PC-3 (cell line): ENCODE results near the gene PRRG3. TPM values are rescaled to one million over a fixed set of nuclear protein-coding genes. Genes with fewer than 3 reads are reported as not detected.

Experiments
- ATAC-seq: fragments of 200-7000 bp; cut with Tn5 transposase; 2 replicates; pipeline ENCODE4 v1.9.1; 2020; ENCODE audit warnings: mild to moderate bottlenecking, moderate library complexity
- BruUV-seq: library from RNA; stranded (reverse); fragments of 400-500 nt; replicated peaks from 2 replicates; lab custom pipeline; 2021; lab: Mats Ljungman, UMichigan
- CTCF ChIA-PET: fragments of 300-600 bp; sonication (Branson Sonifier 250); formaldehyde crosslinking; loops from one replicate; lab custom pipeline; 2022; ENCODE audit warnings: antibody characterized with exemption; lab: Charles Lee
- POLR2A ChIA-PET: fragments of 300-600 bp; sonication (Branson Sonifier 250); formaldehyde crosslinking; loops from one replicate; lab custom pipeline; 2022; ENCODE audit warnings: antibody characterized with exemption; ENCODE audit not compliant: unreplicated experiment; lab: Charles Lee
- DNase-seq: peaks from one replicate; pipeline ENCODE4 v3.0.0-alpha.2; 2015
- H2AFZ ChIP-seq: fragments of 300-600 bp; sonication (generic); 2 replicates; pipeline ENCODE4 v1.6.0; 2016; ENCODE audit warnings: antibody characterized with exemption, low read length
- H3F3A ChIP-seq: fragments of 300-600 bp; sonication (generic); one replicate; pipeline ENCODE4 v1.6.0; 2017; ENCODE audit warnings: antibody characterized with exemption, low read length, control low read depth, mild to moderate bottlenecking; ENCODE audit not compliant: unreplicated experiment
- H3K27ac ChIP-seq: fragments of 300-600 bp; sonication (generic); 2 replicates; pipeline ENCODE4 v1.5.1; 2016; ENCODE audit warnings: mild to moderate bottlenecking, low read length
- H3K27me3 ChIP-seq: fragments of 300-600 bp; sonication (generic); 2 replicates; pipeline ENCODE4 v1.6.1; 2016; ENCODE audit warnings: low read length, mixed read lengths
- H3K36me3 ChIP-seq: fragments of 300-600 bp; sonication (generic); 2 replicates; pipeline ENCODE4 v1.6.1; 2016; ENCODE audit warnings: low read depth, mixed run types, low read length, mixed read lengths
- H3K4me1 ChIP-seq: fragments of 300-600 bp; sonication (generic); 2 replicates; pipeline ENCODE4 v1.5.1; 2016; ENCODE audit warnings: low read length; ENCODE audit not compliant: insufficient read depth
- H3K4me2 ChIP-seq: fragments of 300-600 bp; sonication (generic); 2 replicates; pipeline ENCODE4 v1.6.0; 2016; ENCODE audit warnings: low read length
- H3K4me3 ChIP-seq: fragments of 300-600 bp; sonication (generic); 2 replicates; pipeline ENCODE4 v1.5.1; 2016; ENCODE audit warnings: mild to moderate bottlenecking, low read length, mixed read lengths
- H3K79me2 ChIP-seq: fragments of 300-600 bp; sonication (generic); 2 replicates; pipeline ENCODE4 v1.6.1; 2017; ENCODE audit warnings: low read length, mixed read lengths
- H3K9ac ChIP-seq: fragments of 300-600 bp; sonication (generic); 2 replicates; pipeline ENCODE4 v1.6.0; 2016; ENCODE audit warnings: mild to moderate bottlenecking, low read length
- H3K9me2 ChIP-seq: fragments of 300-600 bp; sonication (generic); replicated peaks from 2 replicates; pipeline ENCODE4 v1.6.1; 2016; ENCODE audit warnings: mixed run types, low read length, mixed read lengths
- H3K9me3 ChIP-seq: fragments of 300-600 bp; sonication (generic); 2 replicates; pipeline ENCODE4 v1.6.1; 2016; ENCODE audit warnings: low read length, mixed read lengths
- H4K20me1 ChIP-seq: fragments of 300-600 bp; sonication (generic); 2 replicates; pipeline ENCODE4 v1.6.1; 2016; ENCODE audit warnings: low read length, mixed read lengths
- CTCF ChIP-seq: fragments of 300-600 bp; sonication (generic); conservative IDR thresholded peaks from 2 replicates; pipeline ENCODE4 v1.5.1; 2017; ENCODE audit warnings: antibody characterized with exemption, low read depth, mild to moderate bottlenecking, low read length
- EZH2 ChIP-seq: fragments of 300-600 bp; sonication (generic); IDR thresholded peaks from one replicate; pipeline ENCODE4 v1.6.1; 2017; ENCODE audit warnings: antibody characterized with exemption, mild to moderate bottlenecking, low read length; ENCODE audit not compliant: unreplicated experiment
- EZH2phosphoT487 ChIP-seq: fragments of 300-600 bp; sonication (generic); IDR thresholded peaks from 2 replicates; pipeline ENCODE4 v1.6.1; 2018; ENCODE audit warnings: mild to moderate bottlenecking, antibody characterized with exemption, low read length, borderline replicate concordance
- intact Hi-C: fragments of 100-400 bp; cut with micrococcal nuclease; formaldehyde crosslinking; loops from 2 replicates; pipeline ENCODE4 v1.9.0; 2023
- total RNA-seq: library from RNA; depleted of rRNA; stranded (reverse); fragments of >200 nt; gene quantifications from 2 replicates; pipeline ENCODE4 v1.2.3, GENCODE V29; 2014

PRRG3 gene
- total RNA-seq, 1 experiment from 2014 or later, result not detected

- no peak for ATAC-seq
- DNase-seq, result no peak
- TF ChIP-seq EZH2phosphoT487, result no peak
- TF ChIP-seq CTCF, result no peak
- no peak for TF ChIP-seq EZH2
- H3K4me2 ChIP-seq, result no peak overlapping the region
- no peaks in the 10 kb centered on the region for H3K79me2 ChIP-seq
- H3K9ac ChIP-seq, result no peak overlapping the region
- no TSS peak for BruUV-seq
- H3K4me1 ChIP-seq, result no peaks in the 10 kb centered on the region
- CTCF ChIA-PET, result no interaction called here
- intact Hi-C loops, result no loop called here
- H3K4me3 ChIP-seq, result no peak overlapping the region
- no peaks in the 10 kb centered on the region for H3K9me2 ChIP-seq
- no peaks in the 10 kb centered on the region for H3F3A ChIP-seq
- POLR2A ChIA-PET, result no interaction called here
- H3K36me3 ChIP-seq, result no peaks in the 10 kb centered on the region
- no peaks in the 10 kb centered on the region for H3K27me3 ChIP-seq
- H3K27ac ChIP-seq, result no peak overlapping the region
- no peaks in the 10 kb centered on the region for H3K9me3 ChIP-seq
- no peaks in the 10 kb centered on the region for H4K20me1 ChIP-seq
- no peak overlapping the region for H2AFZ ChIP-seq
These were observed 40.0 kb downstream of the PRRG3 start for GRCh38 chrX:151735219-151735618.

GRCh38 chrX:151736685-151737084 is 41.4 kb downstream of the PRRG3 start:
- DNase-seq (no peak), ATAC-seq (no peak)
- intact Hi-C loops, result no loop called here
- no peaks in the 10 kb centered on the region for H3F3A ChIP-seq
- no peak overlapping the region for H2AFZ ChIP-seq
- no peak overlapping the region for H3K4me3 ChIP-seq
- H3K79me2 ChIP-seq, result no peaks in the 10 kb centered on the region
- H3K4me1 ChIP-seq, result no peaks in the 10 kb centered on the region
- TF ChIP-seq EZH2phosphoT487 (no peak), CTCF (no peak), EZH2 (no peak)
- ChIA-PET POLR2A (no interaction called here), CTCF (no interaction called here)
- no peak overlapping the region for H3K9ac ChIP-seq
- H3K9me2 ChIP-seq, result no peaks in the 10 kb centered on the region
- no peaks in the 10 kb centered on the region for H4K20me1 ChIP-seq
- no peaks in the 10 kb centered on the region for H3K9me3 ChIP-seq
- no TSS peak for BruUV-seq
- no peaks in the 10 kb centered on the region for H3K27me3 ChIP-seq
- no peaks in the 10 kb centered on the region for H3K36me3 ChIP-seq
- H3K27ac ChIP-seq, result no peak overlapping the region
- no peak overlapping the region for H3K4me2 ChIP-seq

GRCh38 chrX:151737494-151737893 is 42.2 kb downstream of the PRRG3 start:
- Histone ChIP-seq H3K27ac (no peak overlapping the region), H3K27me3 (no peaks in the 10 kb centered on the region), H3K9me2 (no peaks in the 10 kb centered on the region), H3K9me3 (no peaks in the 10 kb centered on the region), H3K9ac (no peak overlapping the region), H3F3A (no peaks in the 10 kb centered on the region), H4K20me1 (no peaks in the 10 kb centered on the region), H3K4me1 (no peaks in the 10 kb centered on the region), H3K36me3 (no peaks in the 10 kb centered on the region), H3K79me2 (no peaks in the 10 kb centered on the region), H3K4me2 (no peak overlapping the region), H2AFZ (no peak overlapping the region), H3K4me3 (no peak overlapping the region)
- POLR2A ChIA-PET, result no interaction called here
- BruUV-seq, result no TSS peak
- TF ChIP-seq EZH2, result no peak
- no peak for TF ChIP-seq CTCF
- TF ChIP-seq EZH2phosphoT487, result no peak
- no peak for DNase-seq
- no peak for ATAC-seq
- intact Hi-C loops, result no loop called here
- CTCF ChIA-PET, result no interaction called here
